ENCODE results near the gene NUDT4B.
"Not testable (repeated sequence)": the region's sequence is repeated elsewhere in the genome, so short reads cannot be mapped to it uniquely, and the experiment has no call there.

- TF ChIP-seq CTCF, POLR2A, EP300 (IDR thresholded peaks at IDR 0.05): not testable (repeated sequence)
Observed at GRCh38 chr1:148727862-148728261, 20.7 kb upstream of the NUDT4B start.

All from ovary (tissue), 3 donors.